Kidney epithelial cell (primary cell): ENCODE data around the gene RAB39A. TPM values are rescaled to one million over a fixed set of nuclear protein-coding genes. Genes with fewer than 3 reads are reported as not detected.
"Not testable (repeated sequence)": the region's sequence is repeated elsewhere in the genome, so short reads cannot be mapped to it uniquely, and the experiment has no call there.

Experiments
- DNase-seq: peaks from one replicate; pipeline ENCODE4 v3.0.0-alpha.2; 2010; ENCODE audit warnings: low read depth
- H3K27me3 ChIP-seq: 2 replicates; pipeline ENCODE4 v1.6.0; 2011; ENCODE audit warnings: low read length; ENCODE audit not compliant: control insufficient read depth, insufficient read depth
- H3K36me3 ChIP-seq: 2 replicates; pipeline ENCODE4 v1.5.1; 2011; ENCODE audit warnings: low read length; ENCODE audit not compliant: control insufficient read depth, insufficient read depth
- H3K4me3 ChIP-seq: 2 replicates; pipeline ENCODE4 v1.5.1; 2011; ENCODE audit warnings: low read depth, mild to moderate bottlenecking, control low read depth, low read length
- total RNA-seq: library from RNA; depleted of rRNA; stranded (reverse); fragments of >200 nt; gene quantifications from 2 replicates; pipeline ENCODE4 v1.2.3, GENCODE V29; 2015
- TF ChIP-seq, protein P1 (sequence below): IDR thresholded peaks from 2 replicates; pipeline ENCODE4 v1.5.1; 2011; ENCODE audit warnings: mild to moderate bottlenecking, moderate library complexity, low read length, control low read depth, inconsistent platforms; ENCODE audit not compliant: insufficient read depth, poor library complexity, severe bottlenecking

The RAB39A gene, protein sequence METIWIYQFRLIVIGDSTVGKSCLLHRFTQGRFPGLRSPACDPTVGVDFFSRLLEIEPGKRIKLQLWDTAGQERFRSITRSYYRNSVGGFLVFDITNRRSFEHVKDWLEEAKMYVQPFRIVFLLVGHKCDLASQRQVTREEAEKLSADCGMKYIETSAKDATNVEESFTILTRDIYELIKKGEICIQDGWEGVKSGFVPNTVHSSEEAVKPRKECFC
- 1.1 and 1.3 TPM in 2 replicates for total RNA-seq

DNA sequence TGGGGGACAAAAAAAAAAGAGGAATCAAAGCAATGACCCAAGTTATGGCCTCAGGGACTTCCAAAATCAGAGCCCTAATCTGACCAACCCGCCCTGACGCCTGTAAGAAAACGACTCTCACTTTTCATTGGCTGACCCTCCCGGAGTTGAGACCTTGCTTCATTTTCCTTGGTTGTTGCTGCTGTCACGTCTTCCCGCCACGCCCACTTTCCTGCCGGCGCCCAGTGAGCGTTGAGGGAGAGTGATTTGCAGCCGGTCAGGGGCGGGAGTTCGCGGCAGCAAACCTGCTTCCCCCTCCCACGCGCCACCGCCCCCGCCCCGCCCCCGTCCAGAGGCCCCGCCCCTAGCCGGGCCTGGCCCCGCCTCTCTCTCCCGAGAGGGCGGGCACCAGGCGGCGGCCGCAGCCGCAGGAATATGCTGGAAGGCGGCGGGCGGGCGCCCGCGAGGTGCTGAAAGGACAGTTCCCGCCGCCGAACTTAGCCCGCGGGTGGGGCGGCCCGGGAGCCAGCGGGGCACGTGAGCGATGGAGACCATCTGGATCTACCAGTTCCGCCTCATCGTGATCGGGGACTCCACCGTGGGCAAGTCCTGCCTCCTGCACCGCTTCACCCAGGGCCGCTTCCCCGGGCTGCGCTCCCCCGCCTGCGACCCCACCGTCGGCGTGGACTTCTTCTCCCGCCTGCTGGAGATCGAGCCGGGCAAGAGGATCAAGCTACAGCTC lies at the start of gene RAB39A:
RAB39A (plus strand) TSS at position 403 of the 721 bp plus-strand sequence; CDS start at position 524, 121 bp downstream.
- Histone ChIP-seq H3K4me3 (peak within 1 kb of the TSS; percentile 44), H3K36me3 (no peaks in the 10 kb centered on the region), H3K27me3 (peaks cover 10% of the 10 kb centered on the region)
- TF ChIP-seq, protein P1, sequence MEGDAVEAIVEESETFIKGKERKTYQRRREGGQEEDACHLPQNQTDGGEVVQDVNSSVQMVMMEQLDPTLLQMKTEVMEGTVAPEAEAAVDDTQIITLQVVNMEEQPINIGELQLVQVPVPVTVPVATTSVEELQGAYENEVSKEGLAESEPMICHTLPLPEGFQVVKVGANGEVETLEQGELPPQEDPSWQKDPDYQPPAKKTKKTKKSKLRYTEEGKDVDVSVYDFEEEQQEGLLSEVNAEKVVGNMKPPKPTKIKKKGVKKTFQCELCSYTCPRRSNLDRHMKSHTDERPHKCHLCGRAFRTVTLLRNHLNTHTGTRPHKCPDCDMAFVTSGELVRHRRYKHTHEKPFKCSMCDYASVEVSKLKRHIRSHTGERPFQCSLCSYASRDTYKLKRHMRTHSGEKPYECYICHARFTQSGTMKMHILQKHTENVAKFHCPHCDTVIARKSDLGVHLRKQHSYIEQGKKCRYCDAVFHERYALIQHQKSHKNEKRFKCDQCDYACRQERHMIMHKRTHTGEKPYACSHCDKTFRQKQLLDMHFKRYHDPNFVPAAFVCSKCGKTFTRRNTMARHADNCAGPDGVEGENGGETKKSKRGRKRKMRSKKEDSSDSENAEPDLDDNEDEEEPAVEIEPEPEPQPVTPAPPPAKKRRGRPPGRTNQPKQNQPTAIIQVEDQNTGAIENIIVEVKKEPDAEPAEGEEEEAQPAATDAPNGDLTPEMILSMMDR, result no peak
- peak; percentile 84 for DNase-seq

DNA sequence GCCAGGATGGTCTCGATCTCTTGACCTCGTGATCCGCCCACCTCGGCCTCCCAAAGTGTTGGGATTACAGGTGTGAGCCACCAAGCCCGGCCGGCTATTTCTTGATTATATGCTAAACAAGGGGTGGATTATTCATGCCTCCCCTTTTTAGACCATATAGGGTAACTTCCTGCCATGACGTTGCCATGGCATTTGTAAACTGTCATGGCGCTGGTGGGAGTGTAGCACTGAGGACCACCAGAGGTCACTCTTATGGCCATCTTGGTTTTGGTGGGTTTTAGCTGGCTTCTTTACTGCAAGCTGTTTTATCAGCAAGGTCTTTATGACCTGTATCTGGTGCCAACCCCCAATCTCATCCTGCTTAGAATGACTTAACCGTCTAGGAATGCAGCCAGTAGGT lies 46.8 kb upstream of the RAB39A start:
- H3K27me3 ChIP-seq, H3K4me3 ChIP-seq, DNase-seq, H3K36me3 ChIP-seq: not testable (repeated sequence)

DNA sequence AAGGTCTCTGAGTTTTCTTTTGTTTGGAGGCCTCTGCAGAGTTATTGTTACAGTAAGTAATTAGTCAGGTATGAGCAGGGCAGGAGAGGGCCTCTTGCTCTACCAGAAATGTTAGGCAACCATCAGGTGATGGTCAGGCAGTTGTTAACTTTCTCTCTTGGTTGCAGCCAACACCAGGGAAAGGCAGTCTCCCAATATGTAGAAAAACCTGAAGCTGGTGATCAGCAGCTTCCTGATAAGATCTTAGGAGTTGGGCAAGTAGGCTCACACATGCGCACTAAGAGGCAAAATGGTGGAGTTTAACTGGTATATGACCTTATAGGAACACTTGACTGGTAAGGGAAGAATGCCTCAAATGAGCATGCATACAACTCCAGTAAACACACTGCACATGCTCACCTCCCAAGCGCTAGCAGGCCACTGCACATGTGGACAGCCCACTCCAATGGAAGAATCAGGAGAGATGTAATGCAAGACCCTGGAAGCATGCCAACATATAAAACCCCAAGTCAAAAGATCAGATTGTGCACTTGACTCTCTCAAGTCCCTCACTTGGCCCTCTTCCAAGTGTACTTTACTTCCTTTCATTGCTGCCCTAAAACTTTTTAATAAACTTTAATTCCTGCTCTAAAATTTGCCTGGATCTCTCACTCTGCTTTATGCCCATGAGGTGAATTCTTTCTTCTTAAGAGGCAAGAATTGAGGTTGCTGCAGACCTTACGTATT lies 46.0 kb upstream of the RAB39A start:
- no peak for DNase-seq
- no peak overlapping the region for H3K4me3 ChIP-seq
- H3K36me3 ChIP-seq, result no peaks in the 10 kb centered on the region
- no peaks in the 10 kb centered on the region for H3K27me3 ChIP-seq
- TF ChIP-seq, protein P1, result no peak

DNA sequence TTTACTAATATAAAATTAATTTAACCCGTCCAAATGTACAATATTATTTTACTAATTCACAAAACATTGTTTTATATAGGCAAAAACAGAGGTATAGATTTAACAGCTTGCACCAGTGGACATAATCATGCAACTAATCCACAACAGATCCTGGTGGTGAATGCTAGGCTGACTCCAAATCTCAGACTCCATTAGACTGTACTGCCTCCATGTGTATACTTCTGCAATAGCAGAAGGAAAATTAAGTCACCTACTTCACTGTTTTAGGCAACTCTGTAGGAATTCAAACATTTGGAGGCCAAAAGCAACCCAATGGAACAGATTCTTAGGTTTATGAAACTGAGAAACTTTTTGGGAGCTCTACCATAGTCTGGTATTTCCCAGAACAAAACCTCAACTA lies 30.0 kb upstream of the RAB39A start:
- TF ChIP-seq, protein P1, result peak; percentile 60

DNA sequence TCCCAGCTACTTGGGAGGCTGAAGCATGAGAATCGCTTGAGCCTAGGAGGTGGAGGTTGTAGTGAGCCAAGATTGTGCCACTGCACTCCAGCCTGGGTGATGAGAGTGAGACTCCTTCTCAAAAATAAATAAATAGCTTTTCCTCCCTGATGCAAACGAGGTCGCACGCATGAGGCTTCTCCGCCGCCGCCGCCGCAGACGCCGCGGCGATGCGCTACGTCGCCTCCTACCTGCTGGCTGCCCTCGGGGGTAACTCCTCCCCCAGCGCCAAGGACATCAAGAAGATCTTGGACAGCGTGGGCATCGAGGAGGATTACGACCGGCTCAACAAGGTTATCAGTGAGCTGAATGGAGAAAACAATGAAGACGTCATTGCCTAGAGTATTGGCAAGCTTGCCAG lies 20.0 kb upstream of the RAB39A start:
- TF ChIP-seq, protein P1, result no peak
- Histone ChIP-seq H3K4me3 (no peak overlapping the region), H3K27me3 (no peaks in the 10 kb centered on the region), H3K36me3 (no peaks in the 10 kb centered on the region)
- DNase-seq, result no peak

More for the DNA sequence above, 30.0 kb upstream of the RAB39A start:
- DNase-seq, result peak; percentile 12
- Histone ChIP-seq H3K4me3 (no peak overlapping the region), H3K36me3 (no peaks in the 10 kb centered on the region), H3K27me3 (no peaks in the 10 kb centered on the region)

DNA sequence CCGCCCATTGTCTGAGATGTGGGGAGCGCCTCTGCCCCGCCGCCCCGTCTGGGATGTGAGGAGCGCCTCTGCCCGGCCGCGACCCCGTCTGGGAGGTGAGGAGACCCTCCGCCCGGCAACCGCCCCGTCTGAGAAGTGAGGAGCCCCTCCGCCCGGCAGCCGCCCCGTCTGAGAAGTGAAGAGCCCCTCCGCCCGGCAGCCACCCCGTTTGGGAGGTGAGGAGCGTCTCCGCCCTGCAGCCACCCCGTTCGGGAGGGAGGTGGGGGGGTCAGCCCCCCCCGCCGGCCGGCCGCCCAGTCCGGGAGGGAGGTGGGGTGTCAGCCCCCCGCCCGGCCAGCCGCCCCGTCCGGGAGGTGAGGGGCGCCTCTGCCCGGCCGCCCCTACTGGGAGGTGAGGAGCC lies 15.8 kb upstream of the RAB39A start:
- not testable (repeated sequence) for H3K4me3 ChIP-seq, DNase-seq, H3K36me3 ChIP-seq, H3K27me3 ChIP-seq
